ENCODE measurements around the gene CSTF2T.

GRCh38 chr10:51691135-51691534, 8.3 kb downstream of the CSTF2T start:
- TF ChIP-seq, protein P1, sequence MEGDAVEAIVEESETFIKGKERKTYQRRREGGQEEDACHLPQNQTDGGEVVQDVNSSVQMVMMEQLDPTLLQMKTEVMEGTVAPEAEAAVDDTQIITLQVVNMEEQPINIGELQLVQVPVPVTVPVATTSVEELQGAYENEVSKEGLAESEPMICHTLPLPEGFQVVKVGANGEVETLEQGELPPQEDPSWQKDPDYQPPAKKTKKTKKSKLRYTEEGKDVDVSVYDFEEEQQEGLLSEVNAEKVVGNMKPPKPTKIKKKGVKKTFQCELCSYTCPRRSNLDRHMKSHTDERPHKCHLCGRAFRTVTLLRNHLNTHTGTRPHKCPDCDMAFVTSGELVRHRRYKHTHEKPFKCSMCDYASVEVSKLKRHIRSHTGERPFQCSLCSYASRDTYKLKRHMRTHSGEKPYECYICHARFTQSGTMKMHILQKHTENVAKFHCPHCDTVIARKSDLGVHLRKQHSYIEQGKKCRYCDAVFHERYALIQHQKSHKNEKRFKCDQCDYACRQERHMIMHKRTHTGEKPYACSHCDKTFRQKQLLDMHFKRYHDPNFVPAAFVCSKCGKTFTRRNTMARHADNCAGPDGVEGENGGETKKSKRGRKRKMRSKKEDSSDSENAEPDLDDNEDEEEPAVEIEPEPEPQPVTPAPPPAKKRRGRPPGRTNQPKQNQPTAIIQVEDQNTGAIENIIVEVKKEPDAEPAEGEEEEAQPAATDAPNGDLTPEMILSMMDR (conservative IDR thresholded peaks at IDR 0.05) = no peak
- no peak for TF ChIP-seq EZH2 (IDR thresholded peaks at IDR 0.05; ENCODE audit: low read depth)

Measured in PC-9 (cell line).